GM10248 (cell line): ENCODE measurements around the gene ABLIM2.

ENCODE experiments used
- CTCF ChIA-PET: fragments of 300-600 bp; sonication (Branson Sonifier 250); formaldehyde crosslinking; extraction: SDS; loops from one replicate; lab custom pipeline; 2021; ENCODE audit warnings: antibody characterized with exemption; lab: Yijun Ruan, JAX
- POLR2A ChIA-PET: fragments of 350-650 bp; sonication (Branson Sonifier 250); formaldehyde crosslinking; extraction: SDS; loops from one replicate; lab custom pipeline; 2020; ENCODE audit warnings: antibody characterized with exemption; lab: Yijun Ruan, JAX
- DNase-seq: peaks from one replicate; pipeline ENCODE4 v3.0.0; 2012; ENCODE audit errors: extremely low spot score
- CTCF ChIP-seq: IDR thresholded peaks from 2 replicates; pipeline ENCODE4 v1.5.1; 2012; ENCODE audit warnings: mild to moderate bottlenecking, low read depth; ENCODE audit errors: extremely low read depth, missing control alignments, control extremely low read depth

The ABLIM2 gene

GRCh38 chr4:8095956-8096689 is 62.5 kb downstream of the ABLIM2 start:
- no peak for DNase-seq
- ChIA-PET POLR2A (no interaction called here), CTCF (no interaction called here)
- TF ChIP-seq CTCF, result no peak

GRCh38 chr4:8093587-8094274 is 64.9 kb downstream of the ABLIM2 start:
- POLR2A ChIA-PET, result no interaction called here
- CTCF ChIA-PET, result no interaction called here
- DNase-seq, result no peak

GRCh38 chr4:8092282-8092681 is 66.3 kb downstream of the ABLIM2 start:
- DNase-seq, result no peak
- ChIA-PET CTCF (no interaction called here), POLR2A (no interaction called here)
- no peak for TF ChIP-seq CTCF

More at GRCh38 chr4:8093587-8094274, 64.9 kb downstream of the ABLIM2 start:
- TF ChIP-seq CTCF, result no peak

GRCh38 chr4:8090744-8091301 is 67.8 kb downstream of the ABLIM2 start:
- POLR2A ChIA-PET, result no interaction called here
- CTCF ChIA-PET, result no interaction called here
- TF ChIP-seq CTCF, result no peak
- no peak for DNase-seq

- DNase-seq, result no peak
- CTCF ChIA-PET, result no interaction called here
- TF ChIP-seq CTCF, result no peak
- POLR2A ChIA-PET, result no interaction called here
Observed at GRCh38 chr4:8090312-8090711, 68.3 kb downstream of the ABLIM2 start.

GRCh38 chr4:8089862-8090261 is 68.8 kb downstream of the ABLIM2 start:
- ChIA-PET CTCF (no interaction called here), POLR2A (no interaction called here)
- DNase-seq, result no peak
- TF ChIP-seq CTCF, result no peak
